Measurements from ENCODE around the gene CCDC92B. TPM values are rescaled to one million over a fixed set of nuclear protein-coding genes. Genes with fewer than 3 reads are reported as not detected.
"Not testable (repeated sequence)": the region's sequence is repeated elsewhere in the genome, so short reads cannot be mapped to it uniquely, and the experiment has no call there.

The CCDC92B gene
- polyA plus RNA-seq, 4 donors, result 0.13 to 0.43 (median 0.32) TPM

GRCh38 chr17:2691069-2691871 lies 58.2 kb downstream of the CCDC92B start:
- no peak for DNase-seq (ENCODE audit: low read depth in 4 of 4, low spot score in 3 of 4)

GRCh38 chr17:2690165-2691068 lies 59.0 kb downstream of the CCDC92B start:
- DNase-seq (ENCODE audit: low read depth in 4 of 4, low spot score in 3 of 4), result no peak

- DNase-seq (ENCODE audit: low read depth in 4 of 4, low spot score in 3 of 4), result no peak
Measured at GRCh38 chr17:2689411-2690164, 59.9 kb downstream of the CCDC92B start.

- no peak for DNase-seq (ENCODE audit: low read depth in 4 of 4, low spot score in 3 of 4)
Measured at GRCh38 chr17:2688351-2689342, 60.8 kb downstream of the CCDC92B start.

GRCh38 chr17:2687074-2687418 lies 62.4 kb downstream of the CCDC92B start:
- no peak for DNase-seq (ENCODE audit: low read depth in 4 of 4, low spot score in 3 of 4)

GRCh38 chr17:2685696-2686095 lies 63.8 kb downstream of the CCDC92B start:
- no peak for DNase-seq (ENCODE audit: low read depth in 4 of 4, low spot score in 3 of 4)

GRCh38 chr17:2684549-2684948 lies 64.9 kb downstream of the CCDC92B start:
- no peak for DNase-seq (ENCODE audit: low read depth in 4 of 4, low spot score in 3 of 4)

- DNase-seq (ENCODE audit: low read depth in 4 of 4, low spot score in 3 of 4), result no peak
Measured at GRCh38 chr17:2683912-2684311, 65.5 kb downstream of the CCDC92B start.

- DNase-seq (ENCODE audit: low read depth in 4 of 4, low spot score in 3 of 4), result no peak
Measured at GRCh38 chr17:2682176-2682938, 67.1 kb downstream of the CCDC92B start.

GRCh38 chr17:2681650-2682049 lies 67.8 kb downstream of the CCDC92B start:
- no peak for DNase-seq (ENCODE audit: low read depth in 4 of 4, low spot score in 3 of 4)

GRCh38 chr17:2680961-2681360 lies 68.5 kb downstream of the CCDC92B start:
- no peak for DNase-seq (ENCODE audit: low read depth in 4 of 4, low spot score in 3 of 4)

GRCh38 chr17:2679247-2679646 lies 70.2 kb downstream of the CCDC92B start:
- not testable (repeated sequence) for DNase-seq (ENCODE audit: low read depth in 4 of 4, low spot score in 3 of 4)

Other genes starting within 250 kb of the CCDC92B start
- 10 to 100 TPM; 39.1 to 42.5 (median 40.5) TPM for gene METTL16, start 237.8 kb downstream of the CCDC92B start, polyA plus RNA-seq (ENCODE audit: insufficient read length in 4 of 4)
- gene PAFAH1B1, start 156.0 kb downstream of the CCDC92B start, polyA plus RNA-seq (ENCODE audit: insufficient read length in 4 of 4), result 100 to 1,000 TPM; 132 to 143 (median 141) TPM
- 10 to 100 TPM; 22.0 to 58.6 (median 45.7) TPM for gene CLUH, start 37.9 kb downstream of the CCDC92B start, polyA plus RNA-seq (ENCODE audit: insufficient read length in 4 of 4)
- 10 to 100 TPM in 3 of 4 donors, 1 to 10 TPM in 1; 1.7 to 28.5 (median 24.1) TPM for gene RAP1GAP2, start 46.8 kb upstream of the CCDC92B start, polyA plus RNA-seq (ENCODE audit: insufficient read length in 4 of 4)